ENCODE data around the gene BNC2.

- TF ChIP-seq ELK1 (IDR thresholded peaks at IDR 0.05; ENCODE audit: borderline replicate concordance, low read depth, low read length), result no peak
- no peak for TF ChIP-seq USF2 (IDR thresholded peaks at IDR 0.05; ENCODE audit: low read depth, low read length)
- no peak for TF ChIP-seq CTCF (conservative IDR thresholded peaks at IDR 0.05; ENCODE audit: low read depth, low read length)
- TF ChIP-seq CEBPB (IDR thresholded peaks at IDR 0.05; ENCODE audit: low read depth, low read length), result peak; percentile 71
- no peak for TF ChIP-seq POLR2A (IDR thresholded peaks at IDR 0.05; ENCODE audit: low read depth, low read length)
- TF ChIP-seq MAZ (IDR thresholded peaks at IDR 0.05; ENCODE audit: borderline replicate concordance, low read depth, low read length), result no peak
- TF ChIP-seq MAFK (IDR thresholded peaks at IDR 0.05; ENCODE audit: low read depth, low read length), result no peak
- TF ChIP-seq RAD21 (IDR thresholded peaks at IDR 0.05; ENCODE audit: low read length), result no peak
- no peak for TF ChIP-seq RCOR1 (IDR thresholded peaks at IDR 0.05; ENCODE audit: insufficient replicate concordance, low read length)
- TF ChIP-seq FOS (IDR thresholded peaks at IDR 0.05; ENCODE audit: low read depth, low read length), result no peak
- no peak for TF ChIP-seq NFE2L2 (IDR thresholded peaks at IDR 0.05; ENCODE audit: low read depth, low read length)
- no peak for TF ChIP-seq MXI1 (IDR thresholded peaks at IDR 0.05; ENCODE audit: borderline replicate concordance, low read depth, low read length)
These were observed 425.1 kb downstream of the BNC2 start for GRCh38 chr9:16445141-16445920.
